OCI-M2 (cell line): ENCODE data around the gene SLC35B2.

Experiments used
- DNase-seq: peaks from one replicate; lab custom pipeline; 2025; ENCODE audit not compliant: unreplicated experiment; lab: John Stamatoyannopoulos, UW

The SLC35B2 gene

GRCh38 chr6:44257025-44257752 lies at the start of gene SLC35B2:
Gene SLC35B2, minus strand, starts transcription at chr6:44257528. Its CDS starts 118 bp downstream, at chr6:44257410.
- no peak for DNase-seq

- DNase-seq, result no peak
These were observed 49.4 kb upstream of the SLC35B2 start for GRCh38 chr6:44306710-44307109.

- no peak for DNase-seq
These were observed 47.9 kb upstream of the SLC35B2 start for GRCh38 chr6:44305200-44305725.

GRCh38 chr6:44304282-44305199 lies 47.2 kb upstream of the SLC35B2 start:
- no peak for DNase-seq

GRCh38 chr6:44303842-44304241 lies 46.5 kb upstream of the SLC35B2 start:
- DNase-seq, result no peak

- DNase-seq, result no peak
These were observed 45.5 kb upstream of the SLC35B2 start for GRCh38 chr6:44302856-44303255.

- no peak for DNase-seq
These were observed 44.6 kb upstream of the SLC35B2 start for GRCh38 chr6:44301782-44302564.

GRCh38 chr6:44301106-44301505 lies 43.8 kb upstream of the SLC35B2 start:
- no peak for DNase-seq

GRCh38 chr6:44300292-44300823 lies 43.0 kb upstream of the SLC35B2 start:
- DNase-seq, result no peak

- DNase-seq, result no peak
These were observed 41.5 kb upstream of the SLC35B2 start for GRCh38 chr6:44298864-44299263.

GRCh38 chr6:44298055-44298803 lies 40.9 kb upstream of the SLC35B2 start:
- no peak for DNase-seq

GRCh38 chr6:44297063-44298038 lies 40.0 kb upstream of the SLC35B2 start:
- no peak for DNase-seq

- DNase-seq, result no peak
These were observed 37.8 kb upstream of the SLC35B2 start for GRCh38 chr6:44294832-44295791.

- DNase-seq, result no peak
These were observed 35.5 kb upstream of the SLC35B2 start for GRCh38 chr6:44292661-44293365.

- no peak for DNase-seq
These were observed 34.5 kb upstream of the SLC35B2 start for GRCh38 chr6:44291841-44292240.

GRCh38 chr6:44289726-44290260 lies 32.5 kb upstream of the SLC35B2 start:
- DNase-seq, result no peak

- DNase-seq, result no peak
These were observed 29.4 kb upstream of the SLC35B2 start for GRCh38 chr6:44286747-44287146.
